Adipose tissue (tissue), 3 donors: ENCODE measurements around the gene CCDC78. TPM values are rescaled to one million over a fixed set of nuclear protein-coding genes. Genes with fewer than 3 reads are reported as not detected.

Experiments used
- H3K27ac ChIP-seq: one replicate; pipeline ENCODE4 v1.5.1; 2013; ENCODE audit warnings: low read depth, low read length
- WGBS, 3 donors: extraction: QIAGEN DNeasy Blood & Tissue Kit; methylation state at CpG; one replicate each; pipeline ENCODE4 v1.1.7; 2013; 5-methylcytosine and 5-hydroxymethylcytosine counted together
- polyA plus RNA-seq, 3 donors: library from polyadenylated mRNA; stranded (reverse); fragments of 200-250 nt; gene quantifications; one replicate each; pipeline ENCODE4 v1.2.3, GENCODE V29; 2013
- donor health status: healthy with polysubstance abuse.
- donor health status: Bipolar disorder and iron deficiency.
- donor health status: healthy.

The CCDC78 gene
- 1 to 10 TPM in 1 of 3 donors, under 1 TPM in 2; 0.42 to 2.1 (median 0.98) TPM for polyA plus RNA-seq

DNA sequence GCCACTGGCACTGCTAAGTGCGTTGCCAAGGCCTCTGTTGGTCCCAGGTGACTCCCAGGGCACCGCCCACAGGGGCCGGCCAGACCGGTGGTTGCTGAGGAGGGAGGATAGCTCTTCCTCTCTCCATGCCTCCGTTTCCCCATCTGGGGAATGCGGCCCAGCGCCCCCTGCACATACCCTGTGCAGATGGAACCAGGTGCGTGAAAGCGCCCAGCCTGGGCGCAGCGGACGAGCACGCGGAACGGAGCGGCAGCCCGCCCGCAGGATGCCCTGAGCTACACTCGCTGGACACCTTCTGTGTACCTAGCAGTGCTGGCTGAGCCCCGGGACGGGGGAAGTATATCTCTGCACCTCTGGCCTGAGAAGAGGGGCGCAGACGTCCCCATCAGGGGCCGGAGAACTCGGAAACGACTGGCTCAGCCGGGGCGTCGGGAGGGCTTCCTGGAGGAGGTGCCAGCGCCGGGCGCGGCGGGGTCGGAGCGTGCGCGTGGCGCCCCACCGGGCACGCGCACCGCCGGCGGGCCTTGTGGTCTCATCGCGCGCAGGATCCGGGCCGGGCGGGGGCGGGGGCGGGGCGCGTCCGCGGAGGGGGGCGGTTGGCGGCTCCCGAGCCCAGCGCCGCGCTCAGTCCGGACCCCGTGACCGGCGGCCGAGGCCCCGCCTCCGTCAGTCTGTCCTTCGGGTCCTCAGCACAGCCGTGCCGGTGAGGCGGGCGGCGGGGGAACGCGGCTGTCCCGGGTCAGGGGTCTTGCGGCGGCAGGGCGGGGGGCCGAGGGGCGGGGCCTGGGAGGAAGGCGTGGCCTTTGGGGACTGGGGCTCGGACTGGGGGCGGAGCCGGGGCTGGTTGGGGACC, at the start of gene CCDC78, which contains the start of gene HAGHL:
Gene CCDC78, minus strand, starts transcription at position 6 of the 853 bp plus-strand sequence. CDS start 76 bp downstream, outside the sequence.
Gene HAGHL, plus strand, starts transcription at position 669 of the 853 bp plus-strand sequence. CDS start 404 bp downstream, outside the sequence.
- WGBS, 3 donors: 2 to 3% (median 3%) methylated on average over 38 to 88 of the region's 88 CpGs
- H3K27ac ChIP-seq: no peak within 1 kb of the TSS

DNA sequence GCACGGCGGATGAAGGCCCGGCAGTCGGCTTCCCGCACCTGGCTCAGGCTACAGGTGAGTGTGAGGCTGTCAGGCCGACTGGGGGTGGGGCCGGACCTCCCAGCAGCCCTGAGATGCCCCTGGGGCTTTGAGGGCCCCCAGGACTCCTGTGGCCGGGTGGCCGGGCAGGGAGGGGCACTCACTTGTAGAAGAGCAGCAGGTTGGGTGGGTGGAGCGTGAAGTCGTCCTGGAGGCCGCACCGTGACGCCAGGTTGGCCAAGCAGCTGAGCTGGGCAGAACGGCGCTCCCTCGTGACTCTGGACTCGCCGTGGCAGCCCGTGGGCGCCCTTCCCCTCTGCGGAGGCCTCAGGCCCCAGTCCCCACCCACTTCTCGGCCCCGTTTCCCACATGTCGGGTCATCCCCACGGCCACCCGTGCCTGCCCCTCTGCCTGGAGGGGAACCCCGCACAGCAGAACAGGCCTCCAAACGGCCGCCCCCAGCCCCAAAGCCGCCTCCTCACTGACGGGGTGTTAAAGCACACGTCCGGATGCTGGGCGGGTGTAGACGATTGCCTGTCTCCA, 49.1 kb upstream of the CCDC78 start:
- no peak overlapping the region for H3K27ac ChIP-seq
- WGBS, 3 donors: 60 to 79% (median 68%) methylated on average over 22 to 36 of the region's 36 CpGs

DNA sequence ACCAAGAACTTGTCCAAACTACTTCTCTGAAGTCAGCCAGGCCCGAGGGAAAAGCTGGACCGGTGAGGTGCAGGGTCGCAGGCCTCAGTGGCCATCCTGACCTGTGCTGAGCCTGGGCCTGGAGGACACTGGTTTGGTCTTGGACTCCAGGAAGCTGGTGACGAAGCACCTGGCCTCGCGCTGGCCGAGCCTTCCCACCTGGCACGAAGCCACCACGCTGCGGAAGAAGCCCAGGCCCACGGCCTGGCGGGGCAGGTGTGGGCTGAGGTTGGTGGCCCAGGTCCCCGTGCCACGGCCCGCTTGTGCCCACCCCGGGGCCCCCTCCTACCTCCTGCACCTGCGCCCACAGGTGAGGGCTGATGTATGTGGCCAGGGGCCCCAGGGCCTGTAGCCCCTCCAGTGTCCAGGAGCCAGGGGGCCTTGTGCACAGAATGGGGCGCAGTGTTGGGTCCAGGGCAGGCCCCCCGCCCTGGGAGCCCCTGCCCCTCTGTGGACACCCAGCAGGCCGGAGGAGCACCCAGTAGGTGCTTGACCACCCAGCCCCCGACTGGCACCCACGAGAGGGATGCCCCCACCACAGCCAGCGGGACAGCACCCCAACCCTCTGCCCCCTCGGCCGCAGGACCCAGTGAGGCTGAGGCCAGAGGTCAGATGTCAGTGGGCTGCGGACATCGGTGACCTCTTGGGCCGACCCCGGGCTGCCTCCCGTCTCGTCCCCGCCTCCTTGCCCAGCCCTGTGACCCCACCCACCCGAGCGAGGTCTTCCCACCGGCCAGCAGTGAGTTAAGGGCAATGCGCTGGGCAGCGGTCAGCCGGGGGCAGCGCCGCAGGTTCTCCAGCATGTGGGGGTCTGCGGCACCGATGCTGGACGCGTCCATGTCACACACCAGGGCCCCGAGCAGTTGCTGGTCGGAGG, 48.1 kb upstream of the CCDC78 start:
- H3K27ac ChIP-seq: no peak overlapping the region
- WGBS, 3 donors: 75 to 82% (median 77%) methylated on average over 36 to 46 of the region's 46 CpGs

DNA sequence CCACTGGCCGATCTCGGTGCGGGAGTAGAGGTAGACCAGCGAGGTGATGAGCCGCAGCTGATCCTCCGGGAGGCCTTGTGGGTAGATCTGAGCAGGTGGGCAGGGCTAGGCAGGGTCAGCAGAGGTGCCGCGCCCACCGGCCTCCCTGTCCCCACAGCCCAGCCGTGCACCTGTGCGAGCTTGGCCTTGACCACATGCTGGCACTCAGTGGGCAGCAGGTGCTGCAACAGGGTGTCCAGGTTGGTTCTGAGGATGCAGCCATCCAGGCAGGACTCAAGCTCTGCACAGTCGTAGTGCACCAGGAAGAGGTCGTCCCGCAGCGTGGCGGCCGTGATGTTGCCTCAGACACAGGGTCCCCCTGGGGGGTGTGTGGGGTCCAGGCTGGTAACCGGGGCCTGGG, 46.7 kb upstream of the CCDC78 start:
- H3K27ac ChIP-seq: no peak overlapping the region
- 83 to 86% (median 84%) methylated on average over 18 of the region's 18 CpGs for WGBS, 3 donors

DNA sequence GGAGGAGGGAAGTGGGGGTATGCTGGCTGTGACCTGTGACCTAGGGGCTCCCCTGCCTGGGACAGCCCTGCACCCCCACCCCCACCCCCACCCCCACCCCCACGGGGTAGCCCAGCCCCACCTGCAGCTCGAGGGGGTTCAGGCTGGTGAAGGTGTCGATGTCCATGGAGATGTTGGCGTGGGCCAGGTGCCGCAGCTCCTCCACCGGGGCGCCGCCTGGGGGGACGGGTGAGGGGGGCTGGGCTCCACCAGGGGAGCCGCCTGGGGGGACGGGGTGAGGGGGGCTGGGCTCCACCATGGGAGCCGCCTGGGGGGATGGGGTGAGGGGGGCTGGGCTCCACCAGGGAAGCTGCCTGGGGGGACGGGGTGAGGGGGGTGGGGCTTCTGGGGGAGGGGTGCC, 44.2 kb upstream of the CCDC78 start:
- 63 to 72% (median 71%) methylated on average over 6 to 13 of the region's 13 CpGs for WGBS, 3 donors
- H3K27ac ChIP-seq: no peak overlapping the region

DNA sequence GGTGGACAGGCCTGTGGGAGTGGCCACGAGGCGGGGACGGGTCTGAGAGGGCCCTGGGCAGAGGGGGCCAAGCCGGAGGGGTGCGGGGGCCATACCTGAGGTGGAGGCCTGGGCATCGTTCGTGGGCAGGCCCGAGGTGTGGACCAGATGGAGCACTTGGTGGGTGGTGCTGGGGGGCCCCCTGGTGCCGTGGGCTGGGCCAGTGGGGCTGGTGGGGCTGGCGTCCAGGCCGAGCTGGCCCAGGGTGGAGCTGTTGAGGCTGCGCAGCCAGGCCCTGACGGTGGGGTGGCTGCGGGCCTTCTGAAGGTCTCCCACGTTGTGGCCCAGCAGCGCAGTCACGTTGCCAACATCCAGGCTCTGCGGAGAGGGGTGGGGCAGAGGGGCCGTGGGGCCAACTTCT, 43.7 kb upstream of the CCDC78 start:
- 66 to 71% (median 68%) methylated on average over 17 to 19 of the region's 19 CpGs for WGBS, 3 donors

DNA sequence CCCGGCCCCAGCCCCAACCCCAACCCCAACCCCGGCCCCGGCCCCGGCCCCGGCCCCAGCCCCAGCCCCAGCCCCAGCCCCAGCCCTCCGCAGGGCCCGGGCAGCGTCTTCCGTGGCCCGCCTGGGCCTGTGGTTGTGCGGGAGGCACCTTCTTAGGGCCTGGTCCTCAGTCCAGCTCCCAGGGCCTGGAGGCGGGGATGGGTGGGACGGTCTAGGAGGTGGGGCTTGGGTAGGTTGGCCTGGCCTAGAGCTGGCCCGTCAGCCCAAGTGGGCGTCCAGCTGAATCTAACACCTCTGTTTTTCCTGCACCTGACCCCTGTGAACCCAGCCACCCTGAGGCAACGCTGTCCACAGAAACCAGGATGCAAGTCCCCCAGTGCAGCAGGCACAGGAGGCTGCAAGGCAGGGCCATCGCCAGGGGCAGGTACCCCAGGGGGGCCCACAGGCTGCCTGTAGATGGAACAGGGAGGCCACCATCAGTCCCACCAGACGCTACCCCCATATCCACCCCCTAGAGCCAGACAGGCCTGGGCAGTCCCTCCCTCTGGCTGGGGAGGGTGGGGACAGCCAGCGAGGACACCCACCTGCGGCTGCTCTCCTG, 43.0 kb upstream of the CCDC78 start:
- 31 to 63% (median 58%) methylated on average over 15 to 20 of the region's 20 CpGs for WGBS, 3 donors
- no peak overlapping the region for H3K27ac ChIP-seq

More for the DNA sequence above, 43.7 kb upstream of the CCDC78 start:
- no peak overlapping the region for H3K27ac ChIP-seq

DNA sequence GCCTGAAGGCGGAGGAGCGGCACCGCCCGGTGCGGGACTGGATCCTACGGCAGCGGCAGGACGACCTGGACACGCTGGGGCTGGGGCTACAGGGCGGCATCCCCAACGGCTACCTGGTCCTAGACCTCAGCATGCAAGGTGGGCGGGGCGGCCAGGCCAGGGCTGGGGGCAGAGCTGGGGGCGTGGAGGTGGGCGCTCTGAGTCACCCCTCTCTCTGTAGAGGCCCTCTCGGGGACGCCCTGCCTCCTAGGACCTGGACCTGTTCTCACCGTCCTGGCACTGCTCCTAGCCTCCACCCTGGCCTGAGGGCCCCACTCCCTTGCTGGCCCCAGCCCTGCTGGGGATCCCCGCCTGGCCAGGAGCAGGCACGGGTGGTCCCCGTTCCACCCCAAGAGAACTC, 42.2 kb upstream of the CCDC78 start:
- WGBS, 3 donors: 62 to 78% (median 72%) methylated on average over 15 to 21 of the region's 21 CpGs
- no peak overlapping the region for H3K27ac ChIP-seq

DNA sequence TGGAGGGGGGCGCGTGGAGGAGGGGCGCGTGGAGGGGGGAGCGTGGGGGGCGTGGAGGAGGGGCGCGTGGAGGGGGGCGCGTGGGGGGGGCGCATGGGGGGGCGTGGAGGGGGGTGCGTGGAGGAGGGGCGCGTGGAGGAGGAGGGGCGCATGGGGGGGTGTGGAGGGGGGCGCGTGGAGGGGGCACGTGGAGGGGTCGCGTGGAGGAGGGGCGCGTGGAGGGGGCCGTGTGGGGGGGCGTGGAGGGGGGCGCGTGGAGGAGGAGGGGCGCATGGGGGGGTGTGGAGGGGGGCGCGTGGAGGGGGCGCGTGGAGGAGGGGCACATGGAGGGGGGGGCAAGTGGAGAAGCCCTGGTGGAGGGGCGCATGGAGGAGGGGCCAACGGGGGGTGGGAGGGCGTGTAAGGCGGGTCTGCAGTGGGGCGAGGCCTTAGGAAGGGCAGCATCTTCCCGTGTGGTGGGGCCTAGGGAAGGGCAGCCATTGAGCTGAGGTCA, 41.5 kb upstream of the CCDC78 start:
- H3K27ac ChIP-seq: no peak overlapping the region
- 34 to 62% (median 53%) methylated on average over 7 to 20 of the region's 38 CpGs for WGBS, 3 donors

DNA sequence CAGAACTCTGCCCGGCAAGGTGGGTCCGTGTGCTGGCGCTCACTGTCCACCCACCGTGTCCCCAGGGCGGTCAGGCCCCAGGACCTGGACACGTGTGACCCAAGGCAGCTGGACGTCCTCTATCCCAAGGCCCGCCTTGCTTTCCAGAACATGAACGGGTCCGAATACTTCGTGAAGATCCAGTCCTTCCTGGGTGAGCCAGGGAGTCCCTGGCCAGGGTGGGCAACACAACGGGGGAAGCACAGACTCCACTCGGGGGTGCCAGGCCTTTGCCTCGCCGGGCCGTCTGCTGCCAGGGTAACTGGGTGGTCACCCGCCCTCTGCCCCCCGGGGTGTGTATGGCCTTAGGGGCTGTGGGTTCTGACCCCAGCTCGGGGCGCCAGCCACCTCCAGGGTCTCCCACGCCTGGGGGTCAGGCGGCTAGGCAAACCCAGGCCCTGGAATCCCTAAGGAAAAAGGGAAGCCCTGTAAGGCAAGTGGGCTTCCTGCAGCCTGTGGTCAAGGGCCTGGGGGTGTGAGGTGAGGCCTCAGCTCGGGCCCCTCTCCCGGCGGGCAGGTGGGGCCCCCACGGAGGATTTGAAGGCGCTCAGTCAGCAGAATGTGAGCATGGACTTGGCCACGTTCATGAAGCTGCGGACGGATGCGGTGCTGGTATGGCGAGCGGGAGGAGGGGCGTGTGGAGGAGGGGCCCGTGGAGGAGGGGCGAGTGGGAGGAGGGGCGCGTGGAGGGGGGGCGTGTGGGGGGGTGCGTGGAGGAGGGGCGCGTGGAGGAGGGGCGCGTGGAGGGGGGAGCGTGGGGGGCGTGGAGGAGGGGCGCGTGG, 40.8 kb upstream of the CCDC78 start:
- 60 to 66% (median 64%) methylated on average over 32 to 37 of the region's 48 CpGs for WGBS, 3 donors
- no peak overlapping the region for H3K27ac ChIP-seq

DNA sequence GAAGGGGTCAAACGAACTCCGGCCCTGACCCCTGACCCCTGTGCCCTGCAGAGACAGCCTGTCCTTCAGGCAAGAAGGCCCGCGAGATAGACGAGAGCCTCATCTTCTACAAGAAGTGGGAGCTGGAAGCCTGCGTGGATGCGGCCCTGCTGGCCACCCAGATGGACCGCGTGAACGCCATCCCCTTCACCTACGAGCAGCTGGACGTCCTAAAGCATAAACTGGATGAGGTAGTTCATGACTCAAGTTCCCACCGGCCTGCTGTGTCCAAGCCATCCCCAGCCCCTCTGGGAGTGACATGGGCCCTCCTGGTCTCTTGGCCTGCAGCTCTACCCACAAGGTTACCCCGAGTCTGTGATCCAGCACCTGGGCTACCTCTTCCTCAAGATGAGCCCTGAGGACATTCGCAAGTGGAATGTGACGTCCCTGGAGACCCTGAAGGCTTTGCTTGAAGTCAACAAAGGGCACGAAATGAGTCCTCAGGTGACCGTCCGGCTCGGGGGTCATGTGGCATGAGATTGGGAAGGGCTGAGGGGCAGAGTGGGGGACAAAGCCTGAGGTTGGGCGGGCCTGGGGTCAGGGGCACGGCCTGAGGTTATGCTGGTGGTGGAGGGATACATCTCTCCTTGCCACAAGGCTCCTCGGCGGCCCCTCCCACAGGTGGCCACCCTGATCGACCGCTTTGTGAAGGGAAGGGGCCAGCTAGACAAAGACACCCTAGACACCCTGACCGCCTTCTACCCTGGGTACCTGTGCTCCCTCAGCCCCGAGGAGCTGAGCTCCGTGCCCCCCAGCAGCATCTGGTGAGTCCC, 40.0 kb upstream of the CCDC78 start:
- H3K27ac ChIP-seq: no peak overlapping the region
- WGBS, 3 donors: 78 to 87% (median 83%) methylated on average over 29 of the region's 29 CpGs

DNA sequence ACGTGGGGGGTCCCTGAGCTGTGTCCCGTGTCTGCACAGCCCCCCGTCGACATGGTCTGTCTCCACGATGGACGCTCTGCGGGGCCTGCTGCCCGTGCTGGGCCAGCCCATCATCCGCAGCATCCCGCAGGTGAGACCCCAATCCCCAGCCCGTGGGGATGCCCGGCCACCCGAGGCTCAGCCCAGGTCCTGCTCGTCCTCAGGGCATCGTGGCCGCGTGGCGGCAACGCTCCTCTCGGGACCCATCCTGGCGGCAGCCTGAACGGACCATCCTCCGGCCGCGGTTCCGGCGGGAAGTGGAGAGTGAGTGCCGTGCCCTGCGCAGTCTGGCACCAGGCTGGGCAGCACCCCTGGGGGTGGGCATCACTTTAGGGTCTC, 39.2 kb upstream of the CCDC78 start:
- 88 to 93% (median 93%) methylated on average over 25 to 29 of the region's 29 CpGs for WGBS, 3 donors
- no peak overlapping the region for H3K27ac ChIP-seq

DNA sequence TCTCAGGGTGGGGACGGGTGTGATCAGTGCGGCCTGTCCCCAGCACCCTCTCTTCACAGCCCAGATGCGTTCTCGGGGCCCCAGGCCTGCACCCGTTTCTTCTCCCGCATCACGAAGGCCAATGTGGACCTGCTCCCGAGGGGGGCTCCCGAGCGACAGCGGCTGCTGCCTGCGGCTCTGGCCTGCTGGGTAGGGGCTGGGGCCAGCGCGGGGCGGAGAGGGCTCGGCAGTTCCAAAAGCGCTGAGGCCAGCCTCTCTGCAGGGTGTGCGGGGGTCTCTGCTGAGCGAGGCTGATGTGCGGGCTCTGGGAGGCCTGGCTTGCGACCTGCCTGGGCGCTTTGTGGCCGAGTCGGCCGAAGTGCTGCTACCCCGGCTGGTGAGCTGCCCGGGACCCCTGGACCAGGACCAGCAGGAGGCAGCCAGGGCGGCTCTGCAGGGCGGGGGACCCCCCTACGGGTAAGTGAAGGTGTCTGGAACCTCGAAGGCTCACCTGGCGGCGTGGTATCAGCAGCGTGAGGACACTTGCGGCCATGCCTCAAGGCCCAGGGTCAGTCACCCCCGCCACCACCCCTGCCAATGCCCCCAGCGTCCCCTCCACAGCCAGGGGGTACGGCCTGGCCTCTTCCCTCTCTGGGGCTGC, 38.7 kb upstream of the CCDC78 start:
- WGBS, 3 donors: 79 to 83% (median 82%) methylated on average over 35 to 38 of the region's 38 CpGs
- H3K27ac ChIP-seq: no peak overlapping the region

DNA sequence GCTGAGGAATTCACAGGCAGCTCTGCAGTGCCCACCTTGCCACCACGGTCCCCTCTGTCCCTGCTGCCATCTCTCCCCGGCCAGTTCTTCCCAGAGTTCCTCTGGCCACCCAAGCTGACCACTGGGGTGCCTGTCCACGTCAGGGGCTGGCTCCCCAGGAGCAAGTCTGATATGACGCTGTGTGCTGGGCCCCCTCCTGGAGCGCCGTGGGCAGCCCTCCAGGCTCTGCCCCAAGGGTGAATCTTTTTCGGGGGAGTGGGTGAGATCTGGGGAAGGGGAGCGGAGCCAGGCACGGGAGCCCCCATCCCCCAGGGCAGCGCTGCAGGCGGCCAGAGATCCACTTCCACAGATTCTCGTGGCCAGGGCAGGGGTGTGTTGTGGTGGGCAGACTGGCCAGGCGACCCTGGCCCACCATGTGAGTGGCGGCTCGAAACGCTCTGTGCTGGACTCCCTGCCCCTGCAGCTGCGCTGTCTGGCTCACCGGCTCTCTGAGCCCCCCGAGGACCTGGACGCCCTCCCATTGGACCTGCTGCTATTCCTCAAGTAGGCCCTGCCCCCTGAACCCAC, 38.0 kb upstream of the CCDC78 start:
- H3K27ac ChIP-seq: no peak overlapping the region
- 66 to 69% (median 67%) methylated on average over 17 to 20 of the region's 20 CpGs for WGBS, 3 donors

DNA sequence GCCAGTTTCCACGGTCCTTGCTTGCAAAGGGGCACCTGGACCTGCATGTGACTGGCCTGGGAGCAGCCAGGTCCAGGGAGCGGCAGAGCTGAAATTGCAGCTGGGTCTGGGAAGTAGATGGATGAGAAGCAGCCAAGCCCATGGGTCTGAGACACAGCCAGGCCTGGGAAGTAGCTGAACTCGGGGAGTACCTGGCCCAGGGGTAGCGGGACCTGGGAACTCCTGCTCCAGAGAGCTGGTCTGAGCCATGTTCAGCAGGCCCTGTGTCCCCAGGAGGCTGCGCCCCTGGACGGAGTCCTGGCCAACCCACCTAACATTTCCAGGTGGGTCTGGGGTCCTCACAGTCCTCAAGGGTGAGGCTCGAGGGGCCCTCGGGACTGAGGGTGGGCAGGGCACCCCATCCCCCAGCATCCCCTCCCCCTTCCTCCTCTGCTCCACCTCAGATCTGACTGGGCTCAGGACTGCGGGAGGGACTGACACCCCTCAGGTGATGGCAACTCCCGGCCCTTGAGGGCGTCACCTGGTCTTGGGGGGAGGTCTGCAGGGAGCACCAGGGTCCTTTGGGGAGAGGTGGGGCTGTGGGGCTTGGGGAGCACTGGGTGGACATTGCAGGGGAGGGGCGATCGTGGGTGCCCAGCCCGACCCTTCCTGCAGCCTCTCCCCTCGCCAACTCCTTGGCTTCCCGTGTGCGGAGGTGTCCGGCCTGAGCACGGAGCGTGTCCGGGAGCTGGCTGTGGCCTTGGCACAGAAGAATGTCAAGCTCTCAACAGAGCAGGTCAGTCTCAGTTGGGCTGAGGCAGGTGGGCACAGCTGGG, 37.3 kb upstream of the CCDC78 start:
- H3K27ac ChIP-seq: no peak overlapping the region
- WGBS, 3 donors: 68 to 77% (median 76%) methylated on average over 16 to 21 of the region's 21 CpGs
